D721Med (cell line): Measurements from ENCODE around the gene C9orf50.

Experiments
- DNase-seq: peaks from one replicate; pipeline ENCODE4 v3.0.0; 2011; ENCODE audit warnings: low spot score; ENCODE audit not compliant: insufficient read length
- FAIRE-seq: peaks from 2 replicates; lab custom pipeline; 2011; peaks lifted over from hg19 to GRCh38; lab: Jason Lieb, UNC
- CTCF ChIP-seq: IDR thresholded peaks from 2 replicates; pipeline ENCODE4 v1.5.1; 2012; ENCODE audit warnings: mild to moderate bottlenecking, control low read depth; ENCODE audit not compliant: insufficient read depth; ENCODE audit errors: missing control alignments

Gene C9orf50

GRCh38 chr9:129624947-129625346 is 4.0 kb upstream of the C9orf50 start:
- DNase-seq (no peak), FAIRE-seq (no peak)
- TF ChIP-seq CTCF, result no peak

GRCh38 chr9:129624168-129624759 is 3.4 kb upstream of the C9orf50 start:
- DNase-seq, result peak; percentile 73
- no peak for FAIRE-seq
- TF ChIP-seq CTCF, result peak; percentile 67

GRCh38 chr9:129623331-129623730 is 2.4 kb upstream of the C9orf50 start:
- FAIRE-seq (no peak), DNase-seq (no peak)
- TF ChIP-seq CTCF, result no peak

- TF ChIP-seq CTCF, result peak; percentile 24
- FAIRE-seq, result no peak
- no peak for DNase-seq
Measured at GRCh38 chr9:129619787-129620668, 873 bp downstream of the C9orf50 start.

- no peak for DNase-seq
- TF ChIP-seq CTCF, result peak; percentile 46
- no peak for FAIRE-seq
Measured at GRCh38 chr9:129617167-129617566, 3.7 kb downstream of the C9orf50 start.

- no peak for TF ChIP-seq CTCF
- no peak for FAIRE-seq
- no peak for DNase-seq
Measured at GRCh38 chr9:129615407-129616285, 5.3 kb downstream of the C9orf50 start.
